Lung (tissue), 12 donors: Measurements from ENCODE around the gene GID4. TPM values are rescaled to one million over a fixed set of nuclear protein-coding genes. Genes with fewer than 3 reads are reported as not detected.

Experiments
- ATAC-seq: fragments of 200-7000 bp; cut with Tn5 transposase; one replicate; pipeline ENCODE4 v1.9.1; 2020; ENCODE audit warnings: moderate number of reproducible peaks; ENCODE audit not compliant: insufficient read depth, low FRiP score
- DNase-seq, 3 donors: peaks; one replicate each; pipeline ENCODE4 v3.0.0-alpha.2; 2013 to 2017
- H3K27ac ChIP-seq, 2 donors: one replicate each; pipeline ENCODE4 v1.5.1; 2013; ENCODE audit warnings: mild to moderate bottlenecking in 2 of 2, moderate library complexity in 2 of 2, control low read depth in 1 of 2, inconsistent platforms in 1 of 2, low read depth in 1 of 2, low read length in 1 of 2
- H3K27me3 ChIP-seq, 3 donors: one replicate each; pipeline ENCODE4 v1.5.1; 2013; ENCODE audit warnings: low read length in 2 of 3; ENCODE audit not compliant: control insufficient read depth in 3 of 3, insufficient read depth in 3 of 3
- H3K36me3 ChIP-seq, 4 donors: one replicate each; pipeline ENCODE4 v1.5.1; 2013; ENCODE audit warnings: low read length in 4 of 4, mild to moderate bottlenecking in 1 of 4, moderate library complexity in 1 of 4; ENCODE audit not compliant: control insufficient read depth in 4 of 4, insufficient read depth in 4 of 4
- H3K4me1 ChIP-seq, 5 donors: one replicate each; pipeline ENCODE4 v1.5.1; 2013; ENCODE audit warnings: low read length in 5 of 5, mild to moderate bottlenecking in 2 of 5, moderate library complexity in 1 of 5; ENCODE audit not compliant: control insufficient read depth in 5 of 5, insufficient read depth in 5 of 5
- H3K4me3 ChIP-seq: one replicate; pipeline ENCODE4 v1.5.1; 2013; ENCODE audit warnings: mild to moderate bottlenecking, control low read depth, moderate library complexity
- H3K9ac ChIP-seq, 2 donors: one replicate each; pipeline ENCODE4 v1.5.1; 2013; ENCODE audit warnings: low read length in 2 of 2, control low read depth in 1 of 2; ENCODE audit not compliant: insufficient read depth in 1 of 2
- H3K9me3 ChIP-seq, 4 donors: one replicate each; pipeline ENCODE4 v1.5.1; 2013; ENCODE audit warnings: low read length in 3 of 4, mild to moderate bottlenecking in 1 of 4, moderate library complexity in 1 of 4; ENCODE audit not compliant: control insufficient read depth in 4 of 4, insufficient read depth in 3 of 4
- WGBS, 2 donors: extraction: QIAGEN DNeasy Blood & Tissue Kit; methylation state at CpG; one replicate each; pipeline ENCODE4 v1.1.7; 2013; 5-methylcytosine and 5-hydroxymethylcytosine counted together
- polyA plus RNA-seq, 2 donors: library from polyadenylated mRNA; stranded (reverse); fragments of 200-250 nt; gene quantifications; one replicate each; pipeline ENCODE4 v1.2.1, GENCODE V29; 2013
- total RNA-seq, 2 donors: library from RNA; depleted of rRNA in 1 of 2; stranded (reverse); fragments of >200 nt in 1 of 2; gene quantifications; one replicate each; pipeline ENCODE4 v1.2.1, GENCODE V29; 2014 to 2021
- TF ChIP-seq, protein P1 (sequence below): IDR thresholded peaks from 2 replicates; pipeline ENCODE4 v1.5.1; 2012; ENCODE audit warnings: mild to moderate bottlenecking; ENCODE audit errors: control extremely low read depth, extremely low read depth
- donor health status: control.
- donor health status: control.
- donor health status: Bipolar disorder and iron deficiency.
- donor health status: healthy.
- donor health status: DM: yes; HTN: yes; CAD: no.

Gene GID4
- total and polyA plus RNA-seq, 4 donors: 3.9 to 7.2 (median 5.3) TPM

GRCh38 chr17:18004345-18004744 is 34.9 kb upstream of the GID4 start:
- no peak overlapping the region for H3K9ac ChIP-seq
- DNase-seq (no peak), ATAC-seq (no peak)
- no peaks in the 10 kb centered on the region for H3K9me3 ChIP-seq
- H3K4me1 ChIP-seq: no peaks in the 10 kb centered on the region
- WGBS, 2 donors: 86 to 91% methylated on average over 9 of the region's 9 CpGs
- TF ChIP-seq, protein P1, sequence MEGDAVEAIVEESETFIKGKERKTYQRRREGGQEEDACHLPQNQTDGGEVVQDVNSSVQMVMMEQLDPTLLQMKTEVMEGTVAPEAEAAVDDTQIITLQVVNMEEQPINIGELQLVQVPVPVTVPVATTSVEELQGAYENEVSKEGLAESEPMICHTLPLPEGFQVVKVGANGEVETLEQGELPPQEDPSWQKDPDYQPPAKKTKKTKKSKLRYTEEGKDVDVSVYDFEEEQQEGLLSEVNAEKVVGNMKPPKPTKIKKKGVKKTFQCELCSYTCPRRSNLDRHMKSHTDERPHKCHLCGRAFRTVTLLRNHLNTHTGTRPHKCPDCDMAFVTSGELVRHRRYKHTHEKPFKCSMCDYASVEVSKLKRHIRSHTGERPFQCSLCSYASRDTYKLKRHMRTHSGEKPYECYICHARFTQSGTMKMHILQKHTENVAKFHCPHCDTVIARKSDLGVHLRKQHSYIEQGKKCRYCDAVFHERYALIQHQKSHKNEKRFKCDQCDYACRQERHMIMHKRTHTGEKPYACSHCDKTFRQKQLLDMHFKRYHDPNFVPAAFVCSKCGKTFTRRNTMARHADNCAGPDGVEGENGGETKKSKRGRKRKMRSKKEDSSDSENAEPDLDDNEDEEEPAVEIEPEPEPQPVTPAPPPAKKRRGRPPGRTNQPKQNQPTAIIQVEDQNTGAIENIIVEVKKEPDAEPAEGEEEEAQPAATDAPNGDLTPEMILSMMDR: no peak
- no peaks in the 10 kb centered on the region for H3K27me3 ChIP-seq
- peaks cover 0 to 18% (median 1%) of the 10 kb centered on the region in 4 donors for H3K36me3 ChIP-seq
- no peak overlapping the region for H3K4me3 ChIP-seq
- H3K27ac ChIP-seq: no peak overlapping the region

DNA sequence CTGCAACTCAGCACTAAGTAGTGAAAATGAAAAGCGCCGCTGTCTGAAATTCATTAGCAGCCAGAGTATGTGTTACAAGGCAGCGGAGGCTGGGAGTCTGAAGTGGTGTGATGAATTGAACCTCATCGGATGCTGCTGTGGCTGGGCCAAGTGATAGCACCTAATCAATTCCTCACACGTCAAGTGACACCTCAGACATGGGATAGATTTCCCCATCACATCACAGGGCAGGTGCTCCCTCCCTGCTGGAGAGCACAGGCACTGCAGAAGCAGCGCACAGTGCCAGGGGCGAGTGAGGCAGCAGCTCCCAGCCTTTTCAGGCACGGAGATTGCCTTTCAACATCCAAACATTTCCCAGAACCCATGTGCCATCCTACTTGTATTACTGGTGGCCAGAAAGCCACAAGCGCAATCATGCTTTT is 34.3 kb upstream of the GID4 start:
- H3K9ac ChIP-seq: no peak overlapping the region
- no peak overlapping the region for H3K4me3 ChIP-seq
- no peaks in the 10 kb centered on the region for H3K27me3 ChIP-seq
- no peak overlapping the region for H3K27ac ChIP-seq
- no peak for DNase-seq
- ATAC-seq: no peak
- WGBS, 2 donors: 86 to 88% methylated on average over 9 of the region's 9 CpGs
- peaks cover 0 to 21% (median 1%) of the 10 kb centered on the region in 4 donors for H3K36me3 ChIP-seq
- TF ChIP-seq, protein P1: no peak
- H3K9me3 ChIP-seq: no peaks in the 10 kb centered on the region
- no peaks in the 10 kb centered on the region for H3K4me1 ChIP-seq

GRCh38 chr17:18005496-18005895 is 33.7 kb upstream of the GID4 start:
- ATAC-seq: no peak
- no peaks in the 10 kb centered on the region for H3K27me3 ChIP-seq
- H3K4me3 ChIP-seq: no peak overlapping the region
- no peak for DNase-seq
- 89 to 90% methylated on average over 3 of the region's 3 CpGs for WGBS, 2 donors
- no peak overlapping the region for H3K27ac ChIP-seq
- no peaks in the 10 kb centered on the region for H3K4me1 ChIP-seq
- TF ChIP-seq, protein P1: no peak
- no peak overlapping the region for H3K9ac ChIP-seq
- no peaks in the 10 kb centered on the region for H3K9me3 ChIP-seq
- H3K36me3 ChIP-seq: peaks cover 0 to 24% (median 4%) of the 10 kb centered on the region in 4 donors
